Measurements from ENCODE around the gene A2ML1.
"Not testable (repeated sequence)": the region's sequence is repeated elsewhere in the genome, so short reads cannot be mapped to it uniquely, and the experiment has no call there.

Gene A2ML1

DNA sequence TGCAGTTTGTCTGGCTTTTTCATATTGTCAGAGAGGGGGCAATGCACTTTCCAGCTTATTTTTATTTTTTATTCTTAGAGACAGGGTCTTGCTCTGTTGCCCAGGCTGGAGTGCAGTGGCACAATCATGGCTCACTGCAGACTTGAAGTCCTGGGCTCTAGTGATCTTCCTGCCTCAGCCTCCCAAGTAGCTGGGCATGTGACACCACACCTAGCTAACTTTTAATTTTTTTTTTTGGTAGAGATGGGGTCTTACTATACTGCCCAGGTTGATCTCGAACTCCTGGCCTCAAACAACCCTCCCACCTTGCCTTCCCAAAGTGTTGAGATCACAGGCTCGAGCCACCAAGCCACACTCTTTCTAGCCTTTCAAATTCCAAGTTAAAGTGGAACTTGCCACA lies 3.9 kb upstream of the A2ML1 start:
- DNase-seq = no peak

GRCh38 chr12:8819666-8819980 lies 2.8 kb upstream of the A2ML1 start:
- no peak for DNase-seq

DNA sequence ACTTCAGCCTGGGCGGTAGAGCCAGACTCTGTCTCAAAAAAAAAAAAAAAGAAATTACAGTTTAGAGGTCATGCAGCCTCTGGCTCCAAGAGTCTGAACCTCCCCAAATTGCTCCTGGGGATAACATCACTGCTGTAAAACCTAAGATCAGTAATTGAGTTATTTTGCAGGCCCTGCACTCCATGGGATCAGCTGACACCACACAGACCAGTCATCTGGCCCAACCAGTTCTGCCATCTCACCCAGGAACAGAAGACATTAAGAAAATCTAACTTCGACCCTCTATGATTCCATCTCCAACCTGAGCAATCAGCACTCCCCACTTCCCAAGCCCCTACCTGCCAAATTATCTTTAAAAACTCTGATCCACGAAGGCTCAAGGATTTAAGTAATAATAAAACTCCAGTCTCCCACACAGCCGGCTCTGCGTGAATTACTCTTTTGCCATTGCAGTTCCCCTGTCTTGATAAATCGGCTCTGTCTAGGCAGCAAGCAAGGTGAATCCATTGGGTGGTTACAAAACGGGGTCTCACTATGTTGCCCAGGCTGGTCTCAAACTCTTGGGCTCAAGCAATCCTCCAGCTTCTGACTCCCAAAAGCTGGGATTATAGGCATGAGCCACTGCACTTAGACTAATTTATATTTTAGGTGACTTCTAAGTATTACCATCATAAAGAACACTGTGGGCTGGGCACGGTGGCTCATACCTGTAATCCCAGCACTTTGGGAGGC lies 1.6 kb upstream of the A2ML1 start:
- DNase-seq = not testable (repeated sequence)

DNA sequence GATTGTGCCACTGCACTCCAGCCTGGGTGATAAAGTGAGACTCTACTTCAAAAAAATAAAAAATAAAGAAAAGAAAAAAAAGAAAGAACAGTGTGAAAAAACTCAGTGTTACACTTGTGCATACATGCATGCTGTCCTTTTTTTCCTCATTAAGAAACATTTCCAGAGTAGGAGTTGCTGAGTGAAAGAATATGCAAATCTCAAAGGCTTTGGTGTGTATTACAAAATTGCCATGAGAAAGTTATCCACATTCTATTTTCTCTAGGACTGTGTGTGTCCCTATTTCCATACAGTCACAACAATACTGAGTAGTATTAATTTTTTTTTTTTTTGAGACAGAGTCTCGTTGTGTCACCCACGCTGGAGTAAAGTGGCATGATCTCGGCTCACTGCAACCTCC lies 830 bp upstream of the A2ML1 start:
- no peak for DNase-seq

DNA sequence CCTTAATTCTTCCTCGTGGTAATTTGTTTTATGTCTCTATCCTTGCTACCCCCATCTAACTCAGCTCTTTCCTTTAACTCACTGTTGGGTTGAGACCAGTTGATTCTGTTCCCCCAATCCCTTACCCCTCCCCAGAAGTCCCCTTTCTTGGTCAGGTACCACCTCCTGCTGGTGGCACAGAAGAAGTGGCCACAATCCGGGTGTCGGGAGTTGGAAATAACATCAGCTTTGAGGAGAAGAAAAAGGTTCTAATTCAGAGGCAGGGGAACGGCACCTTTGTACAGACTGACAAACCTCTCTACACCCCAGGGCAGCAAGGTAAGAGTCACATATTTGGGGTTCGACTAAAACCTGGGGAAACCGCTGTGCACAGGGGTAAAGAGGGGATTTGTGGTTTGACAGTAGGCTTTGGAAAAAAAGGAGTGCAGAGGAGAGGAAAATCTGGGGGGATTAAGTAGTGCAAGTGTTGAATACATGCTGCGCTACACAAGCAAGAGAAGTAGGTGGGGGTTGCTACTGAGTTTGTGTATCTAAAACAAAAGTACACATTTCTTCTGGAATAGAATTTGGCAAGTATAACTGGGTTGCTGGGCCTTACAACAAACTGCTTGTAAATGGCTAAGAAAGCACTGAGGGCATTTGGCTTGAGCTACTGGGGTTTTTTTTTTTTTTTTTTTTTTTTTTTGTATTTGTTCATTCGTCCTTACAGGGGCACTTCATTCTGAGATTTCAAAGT lies 1.3 kb downstream of the A2ML1 start:
- DNase-seq = peak; percentile 55

DNA sequence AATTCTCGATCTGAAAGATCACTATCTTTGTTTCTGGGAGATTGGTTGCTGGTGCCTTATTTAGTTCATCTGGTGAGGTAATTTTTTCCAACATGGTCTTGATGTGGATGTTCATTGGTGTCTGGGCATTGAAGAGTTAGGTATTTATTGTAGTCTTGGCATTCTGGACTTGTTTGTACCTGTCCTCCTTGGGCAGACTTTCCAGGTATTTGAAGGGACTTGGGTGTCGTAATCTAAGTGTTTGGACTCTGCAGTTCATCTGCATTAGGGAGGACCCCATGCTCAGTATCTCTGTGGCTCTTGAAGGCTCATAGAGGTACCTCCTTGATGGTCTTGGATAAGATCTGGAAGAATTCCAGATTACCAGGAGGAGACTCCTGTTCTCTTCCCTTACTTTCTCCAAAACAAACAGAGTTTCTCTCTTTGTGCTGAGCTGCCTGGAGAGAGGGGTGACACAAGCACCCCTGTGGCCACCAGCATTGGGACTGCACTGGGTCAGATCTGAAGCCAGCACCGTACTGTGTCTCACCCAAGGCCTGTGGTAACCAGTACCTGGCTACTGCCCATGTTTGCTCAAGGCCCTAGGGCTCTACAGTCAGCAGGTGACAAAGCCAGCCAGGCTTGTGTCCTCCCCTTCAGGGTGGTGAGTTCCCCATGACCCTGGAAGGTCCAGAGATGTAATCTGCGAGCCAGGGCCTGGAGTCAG lies 5.3 kb downstream of the A2ML1 start:
- no peak for DNase-seq

DNA sequence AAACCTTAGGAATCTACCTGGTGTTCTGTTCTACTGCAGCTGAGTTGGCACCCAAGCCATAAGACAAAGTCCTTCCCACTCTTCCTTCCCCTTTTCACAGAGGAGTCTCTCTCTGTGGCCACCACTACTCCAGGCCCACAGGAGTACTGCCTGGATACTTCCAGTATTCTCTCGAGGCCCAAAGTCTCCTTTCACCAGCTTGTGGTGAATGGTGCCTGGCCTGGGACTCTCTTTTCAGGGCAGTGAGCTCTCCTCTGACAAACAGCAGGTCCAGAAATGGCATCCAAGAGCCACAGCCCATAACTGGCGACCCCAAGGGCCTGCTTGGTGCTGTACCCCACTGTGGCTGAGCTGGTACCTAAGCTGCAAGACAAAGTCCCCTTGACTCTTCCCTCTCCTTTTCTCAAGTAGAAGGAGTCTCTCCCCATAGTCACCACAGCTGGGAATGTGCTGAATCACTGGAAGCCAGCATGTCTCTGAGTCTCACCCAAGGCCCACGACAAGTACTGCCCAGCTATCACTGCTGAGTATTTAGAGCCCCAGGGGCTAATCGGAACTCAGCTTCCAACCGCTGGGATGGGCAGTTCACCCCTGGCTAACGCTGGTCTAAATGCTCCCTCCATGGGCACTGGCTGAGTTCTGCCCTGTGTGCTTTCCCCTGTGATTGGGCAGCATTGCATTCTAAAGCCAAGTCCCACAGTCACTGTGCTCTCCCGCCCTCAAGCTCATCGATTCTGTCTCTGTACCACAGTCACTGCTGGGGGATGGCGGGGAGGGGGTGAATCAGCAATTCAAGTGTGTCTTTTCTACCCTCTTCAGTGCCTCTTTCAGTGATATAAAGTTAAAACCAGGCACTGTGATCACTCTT lies 6.1 kb downstream of the A2ML1 start:
- DNase-seq = no peak

GRCh38 chr12:8829125-8829518 lies 6.7 kb downstream of the A2ML1 start:
- DNase-seq = no peak

DNA sequence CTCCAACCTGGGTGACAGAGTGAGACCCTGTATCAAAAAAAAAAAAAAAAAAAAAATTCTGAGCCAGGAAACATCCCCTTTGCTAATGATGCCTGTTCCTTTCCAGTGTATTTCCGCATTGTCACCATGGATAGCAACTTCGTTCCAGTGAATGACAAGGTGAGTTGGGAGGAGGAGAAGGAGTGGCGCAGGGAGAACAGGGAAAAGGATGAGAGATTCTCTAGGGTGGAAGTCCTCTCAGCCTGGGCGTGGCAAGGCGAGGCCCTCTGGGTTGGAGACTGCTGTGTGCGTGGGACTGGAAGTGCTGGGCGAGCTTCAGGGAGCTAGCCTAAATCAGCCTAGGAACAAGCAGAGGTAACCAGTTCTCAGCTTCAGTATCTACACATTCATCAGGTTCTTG lies 7.2 kb downstream of the A2ML1 start:
- no peak for DNase-seq

GRCh38 chr12:8831116-8831515 lies 8.7 kb downstream of the A2ML1 start:
- no peak for DNase-seq

- DNase-seq = no peak
Measured at GRCh38 chr12:8832500-8832899, 10.1 kb downstream of the A2ML1 start.

DNA sequence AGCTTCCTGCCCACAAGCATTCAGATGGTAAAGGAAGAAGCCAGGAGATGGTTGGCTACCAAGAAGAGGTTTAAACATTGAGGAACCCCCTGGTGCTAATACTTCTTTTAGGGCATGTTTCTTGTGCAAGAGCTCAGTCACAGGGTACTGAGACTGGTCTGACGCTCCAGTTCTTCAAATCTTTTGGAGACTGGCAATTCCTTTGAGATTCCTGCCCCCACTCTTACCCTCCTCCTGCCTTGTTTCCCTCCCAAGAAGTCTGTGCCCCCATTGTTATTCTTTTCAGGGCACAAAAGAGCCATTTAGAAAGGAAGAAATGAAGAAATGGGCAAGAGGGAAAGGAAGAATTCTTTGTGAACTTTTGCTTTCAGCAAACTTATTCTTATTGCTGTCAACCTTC lies 11.8 kb downstream of the A2ML1 start:
- DNase-seq = no peak

GRCh38 chr12:8837291-8837690 lies 14.9 kb downstream of the A2ML1 start:
- no peak for DNase-seq

DNA sequence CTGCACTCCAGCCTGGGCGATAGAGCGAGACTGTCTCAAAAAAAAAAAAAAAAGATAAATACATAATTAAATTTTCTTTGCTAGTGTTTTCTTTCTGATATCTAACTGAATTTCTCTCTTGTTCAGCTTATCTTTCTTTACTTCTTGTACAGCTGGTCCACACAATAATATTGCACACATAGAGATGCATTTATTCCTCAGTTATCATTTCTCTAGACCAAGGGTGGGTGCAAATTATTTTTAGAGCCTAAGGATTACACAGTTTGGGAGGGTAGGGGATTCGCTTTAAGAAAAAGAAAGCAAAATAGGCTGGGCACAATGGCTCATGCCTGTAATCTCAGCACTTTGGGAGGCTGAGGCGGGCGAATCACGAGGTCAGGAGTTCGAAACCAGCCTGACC lies 17.9 kb downstream of the A2ML1 start:
- DNase-seq = no peak

DNA sequence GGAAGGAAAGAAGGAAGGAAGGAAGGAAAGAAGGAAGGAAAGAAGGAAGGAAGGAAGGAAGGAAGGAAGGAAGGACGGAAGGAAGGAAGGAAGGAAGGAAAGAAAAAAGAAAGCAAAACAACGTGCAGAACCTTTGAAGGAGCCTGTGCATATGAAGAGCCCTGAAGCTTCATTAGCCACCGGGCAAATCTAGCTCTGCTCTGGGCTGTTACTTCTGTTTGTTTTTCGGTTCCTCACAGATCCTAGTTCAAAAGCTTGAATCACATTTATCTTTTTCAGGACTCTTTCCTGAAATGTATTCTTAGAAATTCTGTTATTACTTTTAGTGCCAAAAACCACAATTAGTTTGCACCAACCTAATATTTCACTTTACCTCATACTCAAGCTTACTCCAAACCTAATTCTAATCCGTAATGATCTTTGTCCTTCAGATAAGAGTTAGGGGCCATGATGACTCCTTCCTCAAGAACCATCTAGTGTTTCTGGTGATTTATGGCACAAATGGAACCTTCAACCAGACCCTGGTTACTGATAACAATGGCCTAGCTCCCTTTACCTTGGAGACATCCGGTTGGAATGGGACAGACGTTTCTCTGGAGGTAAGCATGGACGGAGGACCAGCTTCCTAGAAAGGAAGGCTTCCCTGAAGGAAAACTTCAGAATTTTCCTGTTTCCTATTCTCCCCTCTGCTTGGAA lies 18.7 kb downstream of the A2ML1 start:
- DNase-seq = no peak

DNA sequence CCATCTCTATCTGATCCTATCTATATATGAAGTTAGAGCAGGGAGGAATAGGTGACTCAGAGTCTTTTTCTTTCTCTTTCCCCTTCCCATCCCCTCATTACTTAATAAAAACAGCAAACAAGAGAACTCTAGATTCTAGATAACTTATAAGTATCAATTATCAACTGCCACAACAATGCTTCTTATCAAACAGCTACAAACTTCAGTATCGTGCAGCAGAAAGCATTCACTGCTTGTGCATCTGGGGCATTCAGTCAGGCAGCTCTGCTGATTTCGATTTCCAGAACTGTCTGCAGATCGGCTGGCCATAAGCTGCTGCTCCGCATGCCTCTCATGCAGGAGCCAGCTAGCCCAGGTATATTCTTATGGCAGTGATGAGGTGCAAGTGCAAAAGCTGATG lies 19.4 kb downstream of the A2ML1 start:
- no peak for DNase-seq

GRCh38 chr12:8844665-8845064 lies 22.2 kb downstream of the A2ML1 start:
- DNase-seq = peak; percentile 69

DNA sequence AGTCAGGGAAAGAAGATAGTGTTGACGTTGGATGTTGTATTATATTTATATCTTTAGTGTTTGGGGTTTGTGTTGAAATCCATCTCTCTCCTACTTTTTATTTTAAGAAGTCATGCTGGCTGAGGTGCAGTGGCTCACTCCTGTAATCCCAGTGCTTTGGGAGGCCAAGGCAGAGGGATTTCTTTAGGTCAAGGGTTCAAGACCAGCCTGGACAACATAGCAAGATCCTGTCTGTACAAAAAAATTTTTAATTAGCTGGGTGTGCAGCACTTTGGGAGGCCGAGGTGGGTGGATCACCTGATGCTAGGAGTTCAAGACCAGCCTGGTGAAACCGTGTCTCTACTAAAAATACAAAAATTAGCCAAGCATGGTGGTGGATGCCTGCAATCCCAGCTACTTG lies 23.9 kb downstream of the A2ML1 start:
- DNase-seq = no peak

GRCh38 chr12:8847435-8847834 lies 25.0 kb downstream of the A2ML1 start:
- DNase-seq = no peak

DNA sequence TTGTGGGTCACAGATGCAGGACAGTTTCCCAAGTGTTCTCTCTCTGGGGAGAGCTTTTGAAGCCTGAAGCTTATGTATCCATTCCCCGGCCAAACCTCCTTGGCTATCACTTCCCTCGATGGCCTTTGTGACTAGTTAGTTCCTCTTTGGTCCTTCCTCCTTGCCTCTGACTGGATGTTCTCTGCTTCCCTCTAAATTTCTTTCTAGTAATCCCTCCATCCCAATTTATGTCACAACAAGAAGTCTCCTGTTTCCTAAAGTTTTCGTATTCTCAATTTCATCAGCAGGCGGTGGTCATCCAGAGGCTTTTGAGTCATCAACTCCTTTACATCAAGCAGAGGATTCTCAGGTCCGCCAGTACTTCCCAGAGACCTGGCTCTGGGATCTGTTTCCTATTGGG lies 27.5 kb downstream of the A2ML1 start:
- no peak for DNase-seq

DNA sequence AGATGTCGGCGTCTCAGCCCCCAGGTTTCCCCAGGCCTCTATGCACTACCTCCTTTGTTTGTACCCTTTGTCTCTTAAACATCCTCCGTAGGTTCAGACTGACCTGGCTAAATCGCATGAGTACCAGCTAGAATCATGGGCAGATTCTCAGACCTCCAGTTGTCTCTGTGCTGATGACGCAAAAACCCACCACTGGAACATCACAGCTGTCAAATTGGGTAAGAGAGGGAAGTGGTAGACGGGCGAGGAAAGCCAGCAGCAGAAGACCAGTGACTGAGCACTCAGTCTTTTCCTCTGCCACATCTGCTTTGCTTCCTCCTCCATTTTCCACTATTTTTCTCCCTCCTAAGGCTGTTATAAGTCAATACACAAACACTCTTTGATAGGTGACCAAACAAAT lies 29.7 kb downstream of the A2ML1 start:
- no peak for DNase-seq

DNA sequence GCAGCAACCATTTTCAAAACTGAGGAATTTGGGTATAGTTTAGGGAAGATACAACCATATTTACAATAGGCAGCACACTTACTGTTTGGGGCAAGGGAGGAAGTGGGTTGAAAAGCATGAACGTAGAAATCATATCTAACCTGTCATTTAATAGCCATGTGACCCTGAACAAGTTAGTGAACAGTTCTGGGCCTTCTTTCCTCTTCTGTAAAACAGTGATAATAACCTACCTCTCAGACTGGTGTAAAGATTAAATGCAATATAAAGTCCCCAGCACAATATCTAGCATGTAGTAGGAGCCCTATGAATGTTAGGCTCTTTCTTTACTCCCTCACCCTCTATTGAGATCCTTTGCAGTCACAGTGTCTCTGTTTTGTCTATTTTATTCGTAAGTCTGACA lies 33.5 kb downstream of the A2ML1 start:
- no peak for DNase-seq

GRCh38 chr12:8859448-8859847 lies 37.0 kb downstream of the A2ML1 start:
- not testable (repeated sequence) for DNase-seq

All from midbrain (tissue), 1 donor.